HG03103 (cell line): ENCODE measurements around the gene NUP98.
"Not testable (repeated sequence)": the region's sequence is repeated elsewhere in the genome, so short reads cannot be mapped to it uniquely, and the experiment has no call there.

Source experiments
- ATAC-seq: cut with Tn5 transposase; IDR thresholded peaks from one replicate; pipeline ENCODE4 v1.9.1; 2021; ENCODE audit warnings: low read depth; ENCODE audit not compliant: unreplicated experiment

NUP98 gene

GRCh38 chr11:3645552-3645951, 151.8 kb downstream of the NUP98 start:
- no peak for ATAC-seq

GRCh38 chr11:3644817-3645235, 152.5 kb downstream of the NUP98 start, which contains the start of gene ART1:
TSS of gene ART1 (plus strand) at chr11:3645128. CDS start at chr11:3659214, 14,086 bp downstream.
- no peak for ATAC-seq

- ATAC-seq, result not testable (repeated sequence)
Observed at GRCh38 chr11:3643102-3643546, 154.2 kb downstream of the NUP98 start.

GRCh38 chr11:3642071-3642951, 155.0 kb downstream of the NUP98 start:
- peak; percentile 79 for ATAC-seq

- ATAC-seq, result no peak
Observed at GRCh38 chr11:3641701-3642070, 155.7 kb downstream of the NUP98 start, which contains the start of gene ART5. TSS of gene ART5 (minus strand) at chr11:3641992. CDS start at chr11:3641862, 130 bp downstream.

GRCh38 chr11:3641191-3641590, 156.2 kb downstream of the NUP98 start:
- no peak for ATAC-seq

- ATAC-seq, result no peak
Observed at GRCh38 chr11:3639841-3640240, 157.5 kb downstream of the NUP98 start.

GRCh38 chr11:3638513-3638912, 158.8 kb downstream of the NUP98 start:
- ATAC-seq, result no peak

- ATAC-seq, result no peak
Observed at GRCh38 chr11:3637201-3637600, 160.2 kb downstream of the NUP98 start.

- ATAC-seq, result no peak
Observed at GRCh38 chr11:3635641-3636375, 161.5 kb downstream of the NUP98 start.

- ATAC-seq, result no peak
Observed at GRCh38 chr11:3632070-3632660, 165.2 kb downstream of the NUP98 start.

GRCh38 chr11:3631331-3631730, 166.0 kb downstream of the NUP98 start:
- no peak for ATAC-seq

- no peak for ATAC-seq
Observed at GRCh38 chr11:3627291-3627690, 170.1 kb downstream of the NUP98 start.

- no peak for ATAC-seq
Observed at GRCh38 chr11:3626250-3626960, 170.9 kb downstream of the NUP98 start.
